HCT116 (cell line): ENCODE measurements around the gene CEND1.
A peak's percentile ranks its signal among the peaks of the same experiment; 100 is the strongest.

Experiments
- CTCF ChIP-seq, 3 experiments: fragments of 200-600 bp in 1 of 3; sonication (generic) in 1 of 3; IDR thresholded peaks in 2 of 3; conservative IDR thresholded peaks in 1 of 3; 2 replicates each; pipeline ENCODE4 v1.5.1; 2012 to 2017; ENCODE audit warnings: low read depth in 2 of 3, low read length in 2 of 3, antibody characterized with exemption in 1 of 3, borderline replicate concordance in 1 of 3, control low read depth in 1 of 3, mild to moderate bottlenecking in 1 of 3, mixed read lengths in 1 of 3, mixed run types in 1 of 3, moderate library complexity in 1 of 3; ENCODE audit not compliant: insufficient read depth in 1 of 3
- EZH2 ChIP-seq: fragments of 200-600 bp; sonication (generic); IDR thresholded peaks from 2 replicates; pipeline ENCODE4 v1.6.1; 2017; ENCODE audit warnings: antibody characterized with exemption, mixed run types
- EZH2phosphoT487 ChIP-seq: fragments of 200-600 bp; IDR thresholded peaks from 2 replicates; pipeline ENCODE4 v1.6.1; 2018; ENCODE audit warnings: antibody characterized with exemption, borderline replicate concordance
- POLR2A ChIP-seq: IDR thresholded peaks from 2 replicates; pipeline ENCODE4 v1.7.0; 2011; ENCODE audit warnings: borderline replicate concordance; ENCODE audit not compliant: insufficient read depth, insufficient read length; ENCODE audit errors: extremely low read depth
- POLR2AphosphoS5 ChIP-seq: IDR thresholded peaks from 2 replicates; pipeline ENCODE4 v1.6.1; 2011; ENCODE audit warnings: mild to moderate bottlenecking, low read depth, low read length, moderate library complexity
- RAD21 ChIP-seq: IDR thresholded peaks from 2 replicates; pipeline ENCODE4 v1.6.1; 2012; ENCODE audit warnings: low read depth, mild to moderate bottlenecking
- TCF7L2 ChIP-seq: IDR thresholded peaks from 2 replicates; pipeline ENCODE4 v1.7.0; 2011; ENCODE audit warnings: borderline replicate concordance, inconsistent platforms; ENCODE audit not compliant: insufficient read depth, insufficient read length; ENCODE audit errors: extremely low read depth
- YY1 ChIP-seq: IDR thresholded peaks from 2 replicates; pipeline ENCODE4 v1.6.1; 2011; ENCODE audit warnings: low read length, low read depth, moderate library complexity, mild to moderate bottlenecking; ENCODE audit not compliant: insufficient replicate concordance; ENCODE audit errors: extremely low read depth
- ZNF274 ChIP-seq: fragments of 200-500 bp; sonication (Bioruptor generic); IDR thresholded peaks from 2 replicates; pipeline ENCODE4 v1.6.1; 2014; ENCODE audit warnings: mild to moderate bottlenecking, low read depth, low read length, inconsistent platforms

GRCh38 chr11:747158-748006 lies 42.5 kb downstream of the CEND1 start, which contains the start of gene TALDO1:
- TF ChIP-seq EZH2phosphoT487 = no peak
- TF ChIP-seq CTCF (IDR thresholded peaks at IDR 0.05 in 2 of 3, conservative IDR thresholded peaks at IDR 0.05 in 1 of 3; ENCODE audit: borderline replicate concordance in 1 of 3, insufficient read depth in 1 of 3, low read depth in 2 of 3, low read length in 2 of 3) = 0 out of 6 replicates have a peak, but pooled peaks of 1 of the 3 experiments have one; percentile 1
- TF ChIP-seq POLR2AphosphoS5 = peak; percentile 75
- no peak for TF ChIP-seq YY1
- TF ChIP-seq EZH2 = no peak
- TF ChIP-seq TCF7L2 = no peak
- TF ChIP-seq POLR2A = peak; percentile 61
- no peak for TF ChIP-seq ZNF274
- TF ChIP-seq RAD21 = no peak
